Spleen (tissue), 11 donors: ENCODE data around the gene ZNRF3. TPM values are rescaled to one million over a fixed set of nuclear protein-coding genes. Genes with fewer than 3 reads are reported as not detected.
"Not testable (repeated sequence)": the region's sequence is repeated elsewhere in the genome, so short reads cannot be mapped to it uniquely, and the experiment has no call there.

Source experiments
- DNase-seq: peaks from one replicate; pipeline ENCODE4 v3.0.0-alpha.2; 2020
- H3K27ac ChIP-seq, 8 donors: fragments of 200-600 bp; sonication (generic) in 7 of 8; 1 replicate in 4 of 8; 2 replicates in 4 of 8; pipeline versions ENCODE4 v1.5.0 to v1.8.0; 2016 to 2021; ENCODE audit warnings: inconsistent platforms in 4 of 8, mild to moderate bottlenecking in 4 of 8, moderate library complexity in 1 of 8
- H3K27me3 ChIP-seq, 7 donors: fragments of 200-600 bp; sonication (generic) in 6 of 7; replicated peaks in 1 of 7; 1 replicate in 4 of 7; 2 replicates in 3 of 7; pipeline versions ENCODE4 v1.5.0 to v1.8.0; 2016 to 2021; ENCODE audit warnings: inconsistent platforms in 3 of 7, mild to moderate bottlenecking in 1 of 7
- H3K36me3 ChIP-seq, 6 donors: fragments of 200-600 bp; sonication (generic) in 5 of 6; 1 replicate in 4 of 6; 2 replicates in 2 of 6; pipeline versions ENCODE4 v1.5.0 to v1.8.0; 2016 to 2021; ENCODE audit warnings: inconsistent platforms in 2 of 6
- H3K4me1 ChIP-seq, 6 donors: fragments of 200-600 bp; sonication (generic) in 5 of 6; 1 replicate in 3 of 6; 2 replicates in 3 of 6; pipeline versions ENCODE4 v1.5.0 to v1.8.0; 2016 to 2021; ENCODE audit warnings: inconsistent platforms in 3 of 6
- H3K4me3 ChIP-seq, 8 donors: fragments of 200-600 bp; sonication (generic) in 7 of 8; 1 replicate in 4 of 8; 2 replicates in 4 of 8; pipeline versions ENCODE4 v1.5.0 to v1.8.0; 2016 to 2021; ENCODE audit warnings: inconsistent platforms in 4 of 8, mild to moderate bottlenecking in 4 of 8, moderate library complexity in 2 of 8
- H3K9me3 ChIP-seq, 8 donors: fragments of 200-600 bp; sonication (generic) in 7 of 8; 1 replicate in 4 of 8; 2 replicates in 4 of 8; pipeline versions ENCODE4 v1.5.0 to v1.8.0; 2016 to 2021; ENCODE audit warnings: inconsistent platforms in 4 of 8
- POLR2A ChIP-seq, 3 donors: fragments of 450-650 bp; IDR thresholded peaks; one replicate each; pipeline ENCODE4 v1.5.1; 2017; ENCODE audit warnings: antibody characterized with exemption in 3 of 3, mild to moderate bottlenecking in 1 of 3
- POLR2AphosphoS5 ChIP-seq, 3 donors: sonication (generic); formaldehyde crosslinking; IDR thresholded peaks; one replicate each; pipeline ENCODE4 v1.5.1; 2017; ENCODE audit warnings: antibody characterized with exemption in 3 of 3
- WGBS, 5 donors: extraction: QIAGEN DNeasy Blood & Tissue Kit in 3 of 5; methylation state at CpG; one replicate each; pipeline versions ENCODE4 v1.1.5 to v1.1.7; 2013 to 2018; 5-methylcytosine and 5-hydroxymethylcytosine counted together
- intact Hi-C: fragments of 100-400 bp; cut with DNase I; formaldehyde crosslinking; loops from one replicate; pipeline ENCODE4 v1.15.0; 2023; ENCODE audit warnings: low total_unique reads
- polyA plus RNA-seq, 3 donors: library from polyadenylated mRNA; stranded (reverse); fragments of 200-250 nt; gene quantifications; one replicate each; pipeline ENCODE4 v1.2.1, GENCODE V29; 2013
- total RNA-seq, 7 donors: library from RNA; depleted of rRNA in 3 of 7; stranded (reverse); fragments of >200 nt in 3 of 7; fragmentation: NEBNext Ultra II Directional in 4 of 7; extraction: Animal tissue kit (Norgen Biotek cat#: 25700) in 4 of 7; gene quantifications; one replicate each; pipeline versions ENCODE4 v1.1.0 to v1.2.1, GENCODE V29; 2016 to 2021
- TF ChIP-seq, protein P1 (sequence below), 11 experiments: fragments of 200-600 bp in 7 of 11; fragments of 450-650 bp in 4 of 11; sonication (generic) in 4 of 11; IDR thresholded peaks in 8 of 11; conservative IDR thresholded peaks in 3 of 11; 1 replicate in 7 of 11; 2 replicates in 4 of 11; pipeline versions ENCODE4 v1.4.0 to v1.8.0; 2016 to 2021; ENCODE audit warnings: antibody characterized with exemption in 11 of 11, inconsistent platforms in 4 of 11, mild to moderate bottlenecking in 1 of 11
- donor health status: healthy with polysubstance abuse.
- donor health status: DM: no; HTN: no; CAD: no; lungs with moderate emphysema.
- donor health status: DM: no; HTN: no; CAD: no.
- donor health status: Bipolar disorder and iron deficiency.
- donor health status: healthy.
- donor health status: DM: no; HTN: no; CAD: no.
- donor health status: DM: yes; HTN: yes; CAD: no.

Gene ZNRF3
- total and polyA plus RNA-seq, 10 donors = 0.15 to 4.5 (median 2.6) TPM

DNA sequence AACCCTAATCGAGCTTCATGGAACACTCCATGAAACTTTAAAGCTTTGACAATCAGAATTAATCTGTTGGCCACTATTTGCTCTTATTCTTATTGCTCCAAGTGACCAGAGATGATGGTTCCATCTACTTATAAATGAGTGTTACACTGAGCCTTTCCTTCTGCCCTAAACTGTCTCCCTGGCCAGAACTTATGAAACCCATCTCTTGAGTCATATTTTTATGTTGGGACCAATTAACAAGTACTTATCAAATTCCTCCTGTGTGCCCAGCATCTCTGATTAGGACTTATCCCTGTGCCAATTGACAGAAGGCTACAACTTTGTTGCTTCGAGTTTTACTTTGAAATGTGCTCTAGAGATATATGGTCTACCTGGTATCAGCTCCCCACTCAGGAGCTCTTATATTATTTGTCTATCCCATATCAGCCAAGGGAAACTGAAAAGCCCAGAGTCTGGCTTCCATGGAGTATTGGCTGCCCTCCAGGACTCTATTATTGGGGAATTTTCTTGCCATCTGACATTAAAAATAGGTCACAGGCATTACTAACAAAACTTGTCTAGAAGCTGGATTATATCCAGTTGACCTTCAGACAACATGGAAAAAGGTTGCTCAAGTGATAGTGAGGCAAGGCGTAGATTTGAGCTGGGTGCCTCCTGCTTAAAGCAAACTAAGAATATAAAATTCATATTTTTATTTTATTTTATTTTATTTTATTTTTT is 198.3 kb downstream of the ZNRF3 start:
- Histone ChIP-seq H3K9me3 (no peaks in the 10 kb centered on the region), H3K27ac (peak overlapping the region in 1 of 8 donors; percentile 42), H3K36me3 (no peaks in the 10 kb centered on the region), H3K4me1 (peaks cover 0 to 63% (median 17%) of the 10 kb centered on the region in 6 donors), H3K27me3 (peaks cover 0 to under 1% (median 0%) of the 10 kb centered on the region in 7 donors), H3K4me3 (no peak overlapping the region)
- TF ChIP-seq POLR2A (IDR thresholded peaks at IDR 0.05) = no peak
- TF ChIP-seq POLR2AphosphoS5 (IDR thresholded peaks at IDR 0.05) = no peak
- intact Hi-C loops = no loop called here
- 52 to 81% (median 68%) methylated on average over 3 of the region's 3 CpGs for WGBS, 5 donors
- no peak for DNase-seq

DNA sequence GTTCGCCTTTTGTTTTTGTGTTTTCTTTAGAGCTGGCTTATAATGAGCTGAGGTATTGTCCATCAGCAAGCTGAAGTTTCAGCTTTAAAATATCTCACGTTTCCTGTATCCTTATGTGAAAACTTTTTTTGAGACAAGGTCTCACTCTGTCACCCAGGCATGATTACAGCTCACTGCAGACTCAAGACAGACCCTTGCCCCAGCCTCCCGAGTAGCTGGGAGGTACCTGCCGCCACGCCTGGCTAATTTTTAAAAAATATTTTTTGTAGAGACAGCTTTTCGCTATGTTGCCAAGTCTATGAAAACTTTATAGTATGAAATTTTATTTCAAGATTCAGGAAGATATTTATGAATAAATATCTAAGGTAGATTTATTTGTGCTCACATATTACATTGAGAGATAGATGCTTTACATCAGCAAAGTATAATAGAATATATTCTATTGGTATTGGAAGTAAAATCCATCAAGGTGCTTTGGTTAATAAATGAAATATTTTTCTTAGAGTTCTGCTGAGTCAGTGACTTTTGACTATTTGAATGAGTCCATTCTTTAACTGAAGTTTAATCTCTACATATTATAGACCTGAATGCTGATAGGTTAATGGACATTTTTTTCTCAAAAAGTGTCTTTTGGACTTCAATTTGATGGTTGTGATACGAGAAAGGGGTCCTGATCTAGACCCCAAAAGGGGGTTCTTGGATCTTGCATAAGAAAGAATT is 199.6 kb downstream of the ZNRF3 start:
- H3K4me1 ChIP-seq = peaks cover 0 to 60% (median 17%) of the 10 kb centered on the region in 6 donors
- H3K9me3 ChIP-seq = no peaks in the 10 kb centered on the region
- H3K27ac ChIP-seq = peak overlapping the region in 6 of 8 donors; percentile 30 to 77 (median 54)
- H3K36me3 ChIP-seq = no peaks in the 10 kb centered on the region
- TF ChIP-seq POLR2A (IDR thresholded peaks at IDR 0.05) = no peak
- no peak for TF ChIP-seq POLR2AphosphoS5 (IDR thresholded peaks at IDR 0.05)
- TF ChIP-seq, protein P1, sequence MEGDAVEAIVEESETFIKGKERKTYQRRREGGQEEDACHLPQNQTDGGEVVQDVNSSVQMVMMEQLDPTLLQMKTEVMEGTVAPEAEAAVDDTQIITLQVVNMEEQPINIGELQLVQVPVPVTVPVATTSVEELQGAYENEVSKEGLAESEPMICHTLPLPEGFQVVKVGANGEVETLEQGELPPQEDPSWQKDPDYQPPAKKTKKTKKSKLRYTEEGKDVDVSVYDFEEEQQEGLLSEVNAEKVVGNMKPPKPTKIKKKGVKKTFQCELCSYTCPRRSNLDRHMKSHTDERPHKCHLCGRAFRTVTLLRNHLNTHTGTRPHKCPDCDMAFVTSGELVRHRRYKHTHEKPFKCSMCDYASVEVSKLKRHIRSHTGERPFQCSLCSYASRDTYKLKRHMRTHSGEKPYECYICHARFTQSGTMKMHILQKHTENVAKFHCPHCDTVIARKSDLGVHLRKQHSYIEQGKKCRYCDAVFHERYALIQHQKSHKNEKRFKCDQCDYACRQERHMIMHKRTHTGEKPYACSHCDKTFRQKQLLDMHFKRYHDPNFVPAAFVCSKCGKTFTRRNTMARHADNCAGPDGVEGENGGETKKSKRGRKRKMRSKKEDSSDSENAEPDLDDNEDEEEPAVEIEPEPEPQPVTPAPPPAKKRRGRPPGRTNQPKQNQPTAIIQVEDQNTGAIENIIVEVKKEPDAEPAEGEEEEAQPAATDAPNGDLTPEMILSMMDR (IDR thresholded peaks at IDR 0.05 in 8 of 11, conservative IDR thresholded peaks at IDR 0.05 in 3 of 11) = no peak
- no peak for DNase-seq
- WGBS, 5 donors = 80 to 93% (median 89%) methylated on average over 7 of the region's 7 CpGs
- H3K4me3 ChIP-seq = no peak overlapping the region
- intact Hi-C loops = no loop called here
- no peaks in the 10 kb centered on the region for H3K27me3 ChIP-seq

DNA sequence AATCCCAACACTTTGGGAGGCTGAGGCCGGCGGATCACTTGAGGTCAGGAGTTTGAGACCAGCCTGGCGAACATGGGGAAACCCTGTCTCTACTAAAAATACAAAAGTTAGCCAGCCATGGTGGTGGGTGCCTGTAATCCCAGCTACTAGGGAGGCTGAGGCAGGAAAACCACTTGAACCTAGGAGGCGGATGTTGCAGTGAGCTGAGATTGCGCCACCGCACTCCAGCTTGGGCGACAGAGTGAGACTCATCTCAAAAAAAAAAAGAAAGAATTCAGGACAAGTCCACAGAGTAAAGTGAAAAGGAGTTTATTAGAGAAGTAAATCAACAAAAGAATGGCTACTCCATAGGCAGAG is 200.2 kb downstream of the ZNRF3 start:
- WGBS, 5 donors = 65 to 89% (median 78%) methylated on average over 7 of the region's 7 CpGs
- H3K4me3 ChIP-seq, intact Hi-C loops, H3K27me3 ChIP-seq, H3K36me3 ChIP-seq, H3K9me3 ChIP-seq: not testable (repeated sequence)
- H3K27ac ChIP-seq = peak overlapping the region in 6 of 8 donors; percentile 30 to 77 (median 54)
- H3K4me1 ChIP-seq = peaks cover 0 to 54% (median 14%) of the 10 kb centered on the region in 6 donors
- DNase-seq = peak; percentile 78

DNA sequence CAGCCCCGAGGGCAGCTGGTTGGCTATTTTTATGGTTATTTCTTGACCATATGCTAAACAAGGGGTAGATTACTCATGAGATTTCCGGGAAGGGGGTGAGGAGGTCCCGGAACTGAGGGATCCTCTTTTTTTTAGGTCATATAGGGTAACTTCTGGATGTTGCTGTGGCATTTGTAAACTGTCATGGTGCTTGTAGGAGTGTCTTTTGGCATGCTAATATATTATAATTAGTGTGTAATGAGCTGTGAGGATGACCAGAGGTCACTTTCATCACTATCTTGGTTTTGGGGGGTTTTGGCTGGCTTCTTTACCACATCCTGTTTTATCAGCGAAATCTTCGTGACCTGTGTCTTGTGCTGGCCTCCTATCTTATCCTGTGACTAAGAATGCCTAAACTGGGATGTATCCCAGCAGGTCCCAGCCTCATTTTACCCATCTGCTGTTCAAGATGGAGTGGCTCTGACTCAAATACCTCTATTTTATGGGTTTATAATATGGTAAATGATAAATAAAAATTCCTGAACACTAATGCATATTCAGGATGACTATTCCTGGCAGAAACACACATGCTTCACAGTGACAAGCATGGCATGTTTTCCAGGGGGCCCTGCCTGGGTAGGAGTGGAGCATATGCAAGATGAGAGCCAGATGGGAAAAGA is 200.7 kb downstream of the ZNRF3 start:
- peak overlapping the region in 6 of 8 donors; percentile 30 to 77 (median 54) for H3K27ac ChIP-seq
- intact Hi-C loops = no loop called here
- TF ChIP-seq POLR2AphosphoS5 (IDR thresholded peaks at IDR 0.05) = no peak
- TF ChIP-seq POLR2A (IDR thresholded peaks at IDR 0.05) = no peak
- TF ChIP-seq, protein P1 (IDR thresholded peaks at IDR 0.05 in 8 of 11, conservative IDR thresholded peaks at IDR 0.05 in 3 of 11) = no peak
- WGBS, 5 donors = 30 to 53% (median 38%) methylated on average over 5 of the region's 5 CpGs
- peaks cover 0 to 49% (median 11%) of the 10 kb centered on the region in 6 donors for H3K4me1 ChIP-seq
- no peaks in the 10 kb centered on the region for H3K9me3 ChIP-seq
- H3K27me3 ChIP-seq = no peaks in the 10 kb centered on the region
- no peaks in the 10 kb centered on the region for H3K36me3 ChIP-seq
- no peak overlapping the region for H3K4me3 ChIP-seq
- no peak for DNase-seq

DNA sequence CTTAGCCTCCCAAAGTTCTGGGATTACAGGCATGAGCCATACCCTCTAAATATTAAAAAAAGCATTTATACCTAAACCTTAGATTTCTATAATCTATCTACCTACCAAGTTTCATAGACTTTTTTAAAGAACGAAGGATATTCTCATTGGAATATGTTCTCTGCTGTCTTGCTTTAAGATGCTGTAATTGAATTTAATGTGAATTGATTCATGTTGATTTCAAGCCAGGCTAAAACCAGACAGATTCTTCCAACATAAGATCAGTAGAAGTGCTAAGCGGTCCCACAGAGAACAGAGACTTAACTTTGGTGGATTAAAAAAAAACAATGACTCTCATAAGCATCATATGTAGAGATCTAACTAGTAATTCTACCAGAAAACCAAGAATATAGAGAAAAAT is 203.6 kb downstream of the ZNRF3 start:
- TF ChIP-seq POLR2AphosphoS5 (IDR thresholded peaks at IDR 0.05) = no peak
- TF ChIP-seq, protein P1 (IDR thresholded peaks at IDR 0.05 in 8 of 11, conservative IDR thresholded peaks at IDR 0.05 in 3 of 11) = no peak
- no peak for TF ChIP-seq POLR2A (IDR thresholded peaks at IDR 0.05)
- intact Hi-C loops = no loop called here
- H3K4me1 ChIP-seq = peaks cover 0 to 27% (median 7%) of the 10 kb centered on the region in 6 donors
- H3K36me3 ChIP-seq = no peaks in the 10 kb centered on the region
- H3K4me3 ChIP-seq = no peak overlapping the region
- H3K27me3 ChIP-seq = peaks cover 0 to 4% (median 0%) of the 10 kb centered on the region in 7 donors
- 86 to 97% (median 96%) methylated on average over 2 of the region's 2 CpGs for WGBS, 5 donors
- H3K27ac ChIP-seq = no peak overlapping the region
- DNase-seq = no peak
- no peaks in the 10 kb centered on the region for H3K9me3 ChIP-seq
